Mucosa of rectum (tissue), 2 donors: ENCODE results near the gene ARFGEF3.
"Not testable (repeated sequence)": the region's sequence is repeated elsewhere in the genome, so short reads cannot be mapped to it uniquely, and the experiment has no call there.

Source experiments
- H3K27ac ChIP-seq, 2 donors: one replicate each; pipeline ENCODE4 v1.7.0; 2013; ENCODE audit warnings: inconsistent platforms in 2 of 2, low read depth in 2 of 2, low read length in 2 of 2
- H3K27me3 ChIP-seq, 2 donors: one replicate each; pipeline ENCODE4 v1.7.0; 2013; ENCODE audit warnings: low read length in 2 of 2; ENCODE audit not compliant: control insufficient read depth in 2 of 2, insufficient read depth in 2 of 2
- H3K36me3 ChIP-seq, 2 donors: one replicate each; pipeline ENCODE4 v1.7.0; 2013; ENCODE audit warnings: low read length in 2 of 2; ENCODE audit not compliant: control insufficient read depth in 2 of 2, insufficient read depth in 2 of 2
- H3K4me1 ChIP-seq, 2 donors: one replicate each; pipeline ENCODE4 v1.7.0; 2013; ENCODE audit warnings: low read length in 2 of 2, mild to moderate bottlenecking in 1 of 2; ENCODE audit not compliant: control insufficient read depth in 2 of 2, insufficient read depth in 2 of 2
- H3K4me3 ChIP-seq, 2 donors: one replicate each; pipeline ENCODE4 v1.7.0; 2013; ENCODE audit warnings: low read length in 2 of 2
- H3K9ac ChIP-seq, 2 donors: one replicate each; pipeline ENCODE4 v1.7.0; 2013; ENCODE audit warnings: low read length in 2 of 2, low read depth in 1 of 2, mild to moderate bottlenecking in 1 of 2
- H3K9me3 ChIP-seq, 2 donors: one replicate each; pipeline ENCODE4 v1.7.0; 2013; ENCODE audit warnings: low read length in 2 of 2; ENCODE audit not compliant: control insufficient read depth in 2 of 2
- donor health status: healthy.
- donor health status: Normal muscosa, but diverticular disease.

ARFGEF3 gene

GRCh38 chr6:138337076-138337475 lies 175.3 kb downstream of the ARFGEF3 start:
- Histone ChIP-seq H3K27ac (no peak overlapping the region), H3K36me3 (peaks cover 2 to 4% of the 10 kb centered on the region in 2 donors), H3K9ac (no peak overlapping the region), H3K4me3 (no peak overlapping the region), H3K27me3 (no peaks in the 10 kb centered on the region), H3K9me3 (no peaks in the 10 kb centered on the region), H3K4me1 (no peaks in the 10 kb centered on the region)

- H3K4me1 ChIP-seq, result no peaks in the 10 kb centered on the region
- no peak overlapping the region for H3K9ac ChIP-seq
- H3K4me3 ChIP-seq, result no peak overlapping the region
- no peaks in the 10 kb centered on the region for H3K27me3 ChIP-seq
- H3K9me3 ChIP-seq, result no peaks in the 10 kb centered on the region
- H3K27ac ChIP-seq, result no peak overlapping the region
- peaks cover 2 to 4% of the 10 kb centered on the region in 2 donors for H3K36me3 ChIP-seq
Observed at GRCh38 chr6:138339024-138339423, 177.3 kb downstream of the ARFGEF3 start.

DNA sequence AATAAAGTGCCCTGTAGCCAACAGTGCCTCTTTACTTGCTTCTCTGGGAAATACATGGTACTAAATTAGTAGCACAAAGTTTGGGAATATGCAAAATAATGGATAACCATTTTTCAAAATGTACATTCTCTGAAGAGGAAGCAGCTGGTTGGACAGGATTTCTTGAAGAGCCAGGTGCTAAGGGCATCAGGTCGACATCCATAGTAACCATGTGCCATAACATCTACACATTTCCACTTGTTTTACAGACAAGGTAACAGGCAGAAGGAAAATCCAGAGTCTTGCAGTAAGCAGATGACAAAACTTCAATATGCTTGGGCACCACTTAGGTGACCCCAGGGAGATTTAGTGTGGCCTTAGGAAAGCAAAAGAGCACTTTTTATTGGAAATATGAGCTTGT lies 179.4 kb downstream of the ARFGEF3 start:
- H3K27me3 ChIP-seq, result no peaks in the 10 kb centered on the region
- no peaks in the 10 kb centered on the region for H3K9me3 ChIP-seq
- no peak overlapping the region for H3K4me3 ChIP-seq
- H3K9ac ChIP-seq, result no peak overlapping the region
- no peaks in the 10 kb centered on the region for H3K4me1 ChIP-seq
- peaks cover 0 to 4% of the 10 kb centered on the region in 2 donors for H3K36me3 ChIP-seq
- no peak overlapping the region for H3K27ac ChIP-seq

- Histone ChIP-seq H3K27me3 (no peaks in the 10 kb centered on the region), H3K4me3 (no peak overlapping the region), H3K36me3 (no peaks in the 10 kb centered on the region), H3K9ac (no peak overlapping the region), H3K27ac (no peak overlapping the region), H3K9me3 (no peaks in the 10 kb centered on the region), H3K4me1 (no peaks in the 10 kb centered on the region)
Observed at GRCh38 chr6:138343112-138343511, 181.4 kb downstream of the ARFGEF3 start.

- Histone ChIP-seq H3K4me1 (no peaks in the 10 kb centered on the region), H3K4me3 (no peak overlapping the region), H3K27me3 (no peaks in the 10 kb centered on the region), H3K9ac (no peak overlapping the region), H3K27ac (no peak overlapping the region), H3K9me3 (no peaks in the 10 kb centered on the region), H3K36me3 (no peaks in the 10 kb centered on the region)
Observed at GRCh38 chr6:138345565-138346285, 184.0 kb downstream of the ARFGEF3 start.

GRCh38 chr6:138346302-138347195 lies 184.8 kb downstream of the ARFGEF3 start:
- H3K4me3 ChIP-seq, result no peak overlapping the region
- H3K9me3 ChIP-seq, result no peaks in the 10 kb centered on the region
- H3K4me1 ChIP-seq, result no peaks in the 10 kb centered on the region
- no peak overlapping the region for H3K27ac ChIP-seq
- H3K27me3 ChIP-seq, result no peaks in the 10 kb centered on the region
- no peak overlapping the region for H3K9ac ChIP-seq
- H3K36me3 ChIP-seq, result no peaks in the 10 kb centered on the region

GRCh38 chr6:138347864-138348263 lies 186.1 kb downstream of the ARFGEF3 start:
- no peak overlapping the region for H3K9ac ChIP-seq
- no peak overlapping the region for H3K4me3 ChIP-seq
- no peaks in the 10 kb centered on the region for H3K4me1 ChIP-seq
- no peak overlapping the region for H3K27ac ChIP-seq
- H3K9me3 ChIP-seq, result no peaks in the 10 kb centered on the region
- no peaks in the 10 kb centered on the region for H3K27me3 ChIP-seq
- no peaks in the 10 kb centered on the region for H3K36me3 ChIP-seq

DNA sequence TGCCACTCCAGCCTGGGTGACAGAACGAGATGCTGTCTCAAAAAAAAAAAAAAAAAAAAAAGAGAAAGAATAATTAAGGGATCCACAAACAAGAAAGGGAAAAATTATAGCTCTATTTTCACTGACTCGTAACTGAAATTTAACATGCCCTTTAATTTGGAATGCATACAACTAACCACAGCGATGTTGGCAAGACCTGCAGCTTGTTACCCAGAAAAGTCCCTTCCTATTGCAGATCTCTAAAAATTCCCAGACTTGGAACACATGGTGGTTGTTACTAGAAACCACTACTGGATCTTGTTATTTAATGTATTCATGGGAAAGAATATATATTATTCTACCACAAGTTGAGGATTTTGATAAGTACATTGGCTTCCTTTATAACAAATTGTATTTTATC lies 188.2 kb downstream of the ARFGEF3 start:
- Histone ChIP-seq H3K9ac (no peak overlapping the region), H3K27me3 (no peaks in the 10 kb centered on the region), H3K4me1 (no peaks in the 10 kb centered on the region), H3K27ac (no peak overlapping the region), H3K36me3 (no peaks in the 10 kb centered on the region), H3K4me3 (no peak overlapping the region), H3K9me3 (no peaks in the 10 kb centered on the region)

GRCh38 chr6:138357928-138358327 lies 196.2 kb downstream of the ARFGEF3 start:
- Histone ChIP-seq H3K9me3 (no peaks in the 10 kb centered on the region), H3K27me3 (no peaks in the 10 kb centered on the region), H3K27ac (no peak overlapping the region), H3K4me3 (no peak overlapping the region), H3K9ac (no peak overlapping the region), H3K36me3 (no peaks in the 10 kb centered on the region), H3K4me1 (no peaks in the 10 kb centered on the region)

DNA sequence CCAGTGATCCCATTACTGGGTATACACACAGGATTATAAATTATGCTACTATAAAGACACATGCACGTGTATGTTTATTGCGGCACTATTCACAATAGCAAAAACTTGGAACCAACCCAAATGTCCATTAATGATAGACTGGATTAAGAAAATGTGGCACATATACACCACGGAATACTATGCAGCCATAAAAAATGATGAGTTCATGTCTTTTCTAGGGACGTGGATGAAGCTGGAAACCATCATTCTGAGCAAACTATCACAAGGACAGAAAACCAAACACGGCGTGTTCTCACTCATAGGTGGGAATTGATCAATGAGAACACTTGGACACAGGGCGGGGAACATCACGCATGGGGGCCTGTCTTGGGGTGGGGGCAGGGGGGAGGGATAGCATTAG lies 206.9 kb downstream of the ARFGEF3 start:
- not testable (repeated sequence) for H3K36me3 ChIP-seq, H3K4me1 ChIP-seq, H3K27ac ChIP-seq, H3K9ac ChIP-seq, H3K27me3 ChIP-seq, H3K4me3 ChIP-seq, H3K9me3 ChIP-seq
